Measurements from ENCODE around the gene UTP14A. TPM values are rescaled to one million over a fixed set of nuclear protein-coding genes. Genes with fewer than 3 reads are reported as not detected.
A peak's percentile ranks its signal among the peaks of the same experiment; 100 is the strongest.

Gene UTP14A
- total and polyA plus RNA-seq, 7 donors: 14.7 to 23.1 (median 16.6) TPM

- intact Hi-C loops (cut with DNase I): loop anchor here (2.0 to 5.0 kb wide), 3 partner anchors 101 to 135 kb away; no protein-coding TSS in a partner anchor
- H3K27ac ChIP-seq: no peak overlapping the region
- H3K27me3 ChIP-seq (ENCODE audit: insufficient read depth in 3 of 3, low read length in 2 of 3): no peaks in the 10 kb centered on the region
- peaks cover 0 to 70% of the 10 kb centered on the region in 2 donors for H3K36me3 ChIP-seq (ENCODE audit: insufficient read depth in 1 of 2, low read depth in 1 of 2)
- DNase-seq (peak; percentile 43 to 70), ATAC-seq (peak; percentile 68 to 93 (median 78))
- TF ChIP-seq, protein P1, sequence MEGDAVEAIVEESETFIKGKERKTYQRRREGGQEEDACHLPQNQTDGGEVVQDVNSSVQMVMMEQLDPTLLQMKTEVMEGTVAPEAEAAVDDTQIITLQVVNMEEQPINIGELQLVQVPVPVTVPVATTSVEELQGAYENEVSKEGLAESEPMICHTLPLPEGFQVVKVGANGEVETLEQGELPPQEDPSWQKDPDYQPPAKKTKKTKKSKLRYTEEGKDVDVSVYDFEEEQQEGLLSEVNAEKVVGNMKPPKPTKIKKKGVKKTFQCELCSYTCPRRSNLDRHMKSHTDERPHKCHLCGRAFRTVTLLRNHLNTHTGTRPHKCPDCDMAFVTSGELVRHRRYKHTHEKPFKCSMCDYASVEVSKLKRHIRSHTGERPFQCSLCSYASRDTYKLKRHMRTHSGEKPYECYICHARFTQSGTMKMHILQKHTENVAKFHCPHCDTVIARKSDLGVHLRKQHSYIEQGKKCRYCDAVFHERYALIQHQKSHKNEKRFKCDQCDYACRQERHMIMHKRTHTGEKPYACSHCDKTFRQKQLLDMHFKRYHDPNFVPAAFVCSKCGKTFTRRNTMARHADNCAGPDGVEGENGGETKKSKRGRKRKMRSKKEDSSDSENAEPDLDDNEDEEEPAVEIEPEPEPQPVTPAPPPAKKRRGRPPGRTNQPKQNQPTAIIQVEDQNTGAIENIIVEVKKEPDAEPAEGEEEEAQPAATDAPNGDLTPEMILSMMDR (IDR thresholded peaks at IDR 0.05): peak; percentile 61
- no peaks in the 10 kb centered on the region for H3K4me1 ChIP-seq
- H3K4me3 ChIP-seq: no peak overlapping the region
- 32 to 41% (median 38%) methylated on average over 14 to 15 of the region's 15 CpGs for WGBS, 3 donors
- no peaks in the 10 kb centered on the region for H3K9me3 ChIP-seq
These were observed 19.5 kb downstream of the UTP14A start for GRCh38 chrX:129925305-129926092.

DNA sequence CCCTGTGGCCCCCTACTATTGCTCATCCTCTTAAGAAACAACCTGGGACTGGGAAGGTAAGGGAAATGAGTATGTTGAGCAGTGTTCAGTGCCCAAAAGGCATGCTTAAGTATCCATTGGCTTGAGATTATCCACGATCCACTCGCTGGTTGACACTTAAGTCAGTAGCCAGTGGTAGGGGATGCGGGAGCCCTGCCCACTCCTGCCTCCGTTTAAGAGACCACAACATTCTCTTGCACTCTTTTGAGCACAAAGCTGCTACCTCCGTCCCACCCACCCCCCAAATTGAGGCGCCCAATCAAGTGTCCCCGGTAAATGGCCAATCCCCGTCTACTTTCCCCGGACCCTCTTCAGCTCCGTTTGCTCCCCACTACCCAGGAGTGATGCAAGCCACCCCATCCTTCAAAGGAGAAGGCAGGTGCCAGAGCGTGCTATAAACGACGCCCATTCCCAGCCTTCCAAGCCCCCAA lies 25.0 kb downstream of the UTP14A start:
- intact Hi-C loops (cut with DNase I): loop anchor here in 1 of 2 donors (2.0 kb wide), 1 partner anchor 52 kb away; the partner anchor contains the start of gene BCORL1
- DNase-seq (no peak), ATAC-seq (peak in 1 of 4 donors; percentile 1)
- TF ChIP-seq, protein P1 (IDR thresholded peaks at IDR 0.05): no peak
- Histone ChIP-seq H3K27ac (peak overlapping the region; percentile 78), H3K9me3 (no peaks in the 10 kb centered on the region), H3K4me3 (peak overlapping the region; percentile 70), H3K27me3 (ENCODE audit: insufficient read depth in 3 of 3, low read length in 2 of 3) (no peaks in the 10 kb centered on the region), H3K36me3 (ENCODE audit: insufficient read depth in 1 of 2, low read depth in 1 of 2) (peaks cover 0 to 35% of the 10 kb centered on the region in 2 donors), H3K4me1 (no peaks in the 10 kb centered on the region)
- WGBS, 3 donors: 3 to 31% (median 14%) methylated on average over 12 to 13 of the region's 13 CpGs

- H3K9me3 ChIP-seq: no peaks in the 10 kb centered on the region
- ATAC-seq (peak; percentile 92 to 93 (median 93)), DNase-seq (peak; percentile 92 to 97)
- intact Hi-C loops (cut with DNase I): loop anchor here (2.0 kb wide), 1 partner anchor 51 kb away; the partner anchor contains the start of gene BCORL1 (in 2 of the 2)
- peak overlapping the region; percentile 70 for H3K4me3 ChIP-seq
- H3K27me3 ChIP-seq (ENCODE audit: insufficient read depth in 3 of 3, low read length in 2 of 3): no peaks in the 10 kb centered on the region
- H3K27ac ChIP-seq: peak overlapping the region; percentile 78
- TF ChIP-seq, protein P1 (IDR thresholded peaks at IDR 0.05): no peak
- 0 to 36% (median 1%) methylated on average over 11 to 40 of the region's 41 CpGs for WGBS, 3 donors
- H3K4me1 ChIP-seq: no peaks in the 10 kb centered on the region
- peaks cover 0 to 29% of the 10 kb centered on the region in 2 donors for H3K36me3 ChIP-seq (ENCODE audit: insufficient read depth in 1 of 2, low read depth in 1 of 2)
These were observed 25.5 kb downstream of the UTP14A start for GRCh38 chrX:129931411-129932015.

GRCh38 chrX:129932016-129932820 lies 26.3 kb downstream of the UTP14A start:
- Histone ChIP-seq H3K9me3 (no peaks in the 10 kb centered on the region), H3K4me1 (no peaks in the 10 kb centered on the region), H3K4me3 (peak overlapping the region; percentile 70), H3K36me3 (ENCODE audit: insufficient read depth in 1 of 2, low read depth in 1 of 2) (peaks cover 0 to 22% of the 10 kb centered on the region in 2 donors), H3K27me3 (ENCODE audit: insufficient read depth in 3 of 3, low read length in 2 of 3) (no peaks in the 10 kb centered on the region), H3K27ac (peak overlapping the region; percentile 78)
- TF ChIP-seq, protein P1 (IDR thresholded peaks at IDR 0.05): no peak
- intact Hi-C loops (cut with DNase I): loop anchor here in 1 of 2 donors (2.0 kb wide), 1 partner anchor 51 kb away; the partner anchor contains the start of gene BCORL1
- WGBS, 3 donors: 1 to 32% (median 4%) methylated on average over 22 to 76 of the region's 97 CpGs
- peak; percentile 91 to 95 for DNase-seq
- peak; percentile 82 to 88 (median 86) for ATAC-seq

Data from psoas muscle (tissue), 8 donors.